ENCODE results near the gene DHRSX.
"Not testable (repeated sequence)": the region's sequence is repeated elsewhere in the genome, so short reads cannot be mapped to it uniquely, and the experiment has no call there.

The DHRSX gene

DNA sequence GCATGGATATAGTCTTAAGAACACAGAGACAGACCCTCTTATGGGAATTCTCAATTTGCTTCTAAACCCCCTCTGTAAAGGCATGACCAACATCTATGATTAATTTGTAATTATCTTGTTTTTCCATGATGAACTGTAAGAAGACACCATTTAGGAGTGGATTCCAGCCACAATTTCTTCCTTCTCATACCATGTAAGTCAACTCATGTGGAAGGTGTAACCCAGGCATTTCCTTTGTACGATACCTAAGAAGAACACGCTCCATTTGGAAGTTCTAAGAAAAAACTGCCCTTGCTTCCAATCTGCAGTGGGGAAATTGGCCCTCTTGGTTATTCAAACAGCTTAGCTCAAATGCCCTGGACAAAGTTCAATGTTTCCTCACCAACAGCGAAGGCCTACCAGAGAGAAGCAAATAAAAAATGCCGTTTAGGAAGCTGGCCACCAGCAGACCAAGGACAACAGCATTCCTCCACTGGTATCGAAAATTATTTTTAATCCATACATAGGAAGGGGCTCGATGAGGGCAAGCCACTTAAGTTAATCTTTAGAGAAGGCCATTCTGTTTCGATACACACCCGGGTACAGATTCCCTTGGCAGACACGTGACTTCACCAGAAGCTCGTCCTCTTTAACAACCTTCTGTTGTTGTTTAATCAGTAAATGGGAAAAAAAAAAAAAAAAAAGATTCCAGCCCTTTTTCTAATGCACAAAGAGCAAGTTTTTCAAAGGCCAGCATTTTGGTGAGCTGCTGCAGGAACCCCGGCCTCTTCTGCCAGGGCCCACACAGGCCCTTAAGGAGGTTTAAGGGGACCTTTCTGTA is 2.6 kb downstream of the DHRSX start:
- DNase-seq (ENCODE audit: low spot score), result peak; percentile 64

GRCh38 chrX:2495595-2495994 is 5.2 kb downstream of the DHRSX start:
- DNase-seq (ENCODE audit: low spot score), result no peak

- DNase-seq (ENCODE audit: low spot score), result peak; percentile 72
Observed at GRCh38 chrX:2492531-2493218, 8.1 kb downstream of the DHRSX start.

DNA sequence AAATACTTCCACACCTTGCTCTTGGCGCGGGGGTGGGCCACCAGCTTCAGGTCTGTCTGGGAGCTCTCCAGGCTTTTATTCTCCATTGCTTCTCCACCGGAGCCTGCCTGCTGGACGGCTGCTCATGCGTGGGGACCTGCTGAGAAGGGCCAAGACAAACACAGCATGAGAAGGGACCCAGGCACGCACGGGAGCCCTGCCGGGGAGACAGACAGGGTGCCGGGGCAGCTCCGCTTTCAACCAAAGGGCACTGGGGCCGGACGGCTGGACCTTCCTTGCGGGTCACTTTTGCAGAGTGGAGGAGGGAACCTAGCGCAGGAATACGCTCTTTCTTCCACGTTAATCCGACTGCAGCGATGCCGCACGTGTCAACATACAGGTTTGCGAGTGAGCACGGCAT is 10.1 kb downstream of the DHRSX start:
- no peak for DNase-seq (ENCODE audit: low spot score)

GRCh38 chrX:2489446-2490445 is 11.0 kb downstream of the DHRSX start:
- no peak for DNase-seq (ENCODE audit: low spot score)

- no peak for DNase-seq (ENCODE audit: low spot score)
Observed at GRCh38 chrX:2488621-2489285, 12.0 kb downstream of the DHRSX start.

GRCh38 chrX:2487366-2487765 is 13.4 kb downstream of the DHRSX start:
- DNase-seq (ENCODE audit: low spot score), result no peak

DNA sequence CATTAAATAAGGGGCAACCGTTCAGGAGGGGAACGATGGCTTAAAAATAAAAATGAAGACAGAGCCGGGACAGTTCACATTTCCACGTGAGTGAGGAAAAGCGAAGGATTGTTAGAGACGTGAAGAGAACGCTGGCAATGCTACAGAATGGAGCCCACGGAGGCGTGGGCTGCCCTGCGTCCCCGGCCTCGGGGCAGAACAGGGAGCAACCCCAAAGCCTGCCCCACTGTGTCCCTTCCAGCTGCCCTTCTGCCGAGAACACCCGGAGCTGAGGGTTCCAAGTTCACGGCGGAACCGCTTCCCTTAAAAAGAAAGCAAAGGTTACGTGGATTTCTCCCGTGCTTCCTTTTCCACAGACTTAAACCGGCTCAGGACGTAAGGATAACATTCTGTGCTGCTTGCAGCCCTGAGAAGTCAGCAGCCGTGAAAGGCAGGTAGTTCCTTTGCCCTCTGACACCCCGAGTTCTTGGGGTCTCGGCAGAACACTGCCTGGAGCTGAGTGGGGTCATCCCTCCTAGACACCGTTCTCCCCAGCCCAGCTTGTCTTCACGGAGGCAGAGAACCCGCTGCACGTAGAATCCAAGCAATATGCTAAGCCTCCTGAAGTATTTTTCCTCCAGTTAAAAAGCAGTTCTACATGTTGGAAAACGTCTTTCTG is 14.2 kb downstream of the DHRSX start:
- DNase-seq (ENCODE audit: low spot score), result no peak

- no peak for DNase-seq (ENCODE audit: low spot score)
Observed at GRCh38 chrX:2485789-2486345, 14.9 kb downstream of the DHRSX start.

DNA sequence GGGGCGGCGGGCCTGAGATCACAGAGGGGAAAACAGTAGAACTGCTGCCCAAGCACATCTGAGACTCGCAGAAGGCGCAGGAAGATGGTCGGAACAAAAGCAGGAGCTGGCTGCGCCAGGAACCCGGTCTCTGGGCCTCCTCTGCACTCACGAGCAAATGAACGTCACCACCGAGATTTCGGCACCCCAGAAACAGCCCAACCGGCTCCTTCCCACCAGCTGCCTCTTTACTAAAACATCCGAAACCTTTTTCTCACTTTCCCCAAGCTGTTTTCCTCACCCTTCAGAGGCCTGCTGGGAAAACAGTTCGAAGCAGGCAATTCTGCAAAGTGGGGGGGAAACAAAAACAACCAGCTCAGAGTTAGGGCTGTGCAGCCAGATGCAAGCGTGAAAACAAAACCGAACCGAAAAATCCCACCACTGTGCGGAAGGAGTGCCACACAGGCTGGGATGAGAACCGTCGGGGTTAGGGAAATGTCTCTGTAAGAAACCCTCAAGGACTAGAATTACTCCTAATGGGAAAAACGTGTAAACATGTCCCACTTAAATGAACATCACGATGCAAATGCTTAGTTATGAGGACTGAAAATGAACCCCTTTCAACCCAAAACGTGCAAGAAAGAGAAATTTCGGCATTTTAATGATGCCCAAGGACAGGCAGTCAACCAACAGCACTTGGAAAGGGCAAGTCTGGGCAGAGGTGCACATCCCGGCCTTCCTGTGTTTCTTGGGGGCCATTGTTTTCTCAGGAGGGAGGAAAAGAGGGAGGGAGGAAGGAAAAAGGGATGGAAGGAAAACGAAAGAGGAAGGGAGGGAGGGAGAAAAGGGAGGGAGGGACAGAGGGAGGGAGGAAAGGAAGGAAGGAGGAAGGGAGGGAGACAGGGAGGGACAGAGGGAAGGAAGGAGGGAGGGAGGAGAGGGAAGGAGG is 15.8 kb downstream of the DHRSX start:
- DNase-seq (ENCODE audit: low spot score), result no peak

DNA sequence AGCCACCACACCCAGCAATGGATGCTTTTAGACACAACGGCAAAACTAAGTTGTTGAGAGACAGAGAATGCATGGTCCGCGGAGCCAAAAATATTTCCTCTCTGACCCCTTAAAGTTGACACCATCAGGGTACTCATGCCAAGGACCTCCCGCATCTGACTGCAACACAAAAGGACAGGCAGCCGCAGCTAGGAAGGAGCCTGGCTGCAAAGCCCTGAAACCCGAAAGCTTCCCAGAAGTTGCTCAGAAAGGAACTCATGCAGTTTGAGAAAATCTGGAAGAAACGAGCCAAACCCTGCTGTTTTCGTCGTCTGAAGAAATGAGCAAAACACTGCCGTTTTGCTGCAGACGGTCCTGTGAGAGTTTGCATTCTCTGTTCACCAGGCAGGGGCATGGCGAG is 16.5 kb downstream of the DHRSX start:
- DNase-seq (ENCODE audit: low spot score), result no peak

- DNase-seq (ENCODE audit: low spot score), result no peak
Observed at GRCh38 chrX:2483398-2484060, 17.2 kb downstream of the DHRSX start.

- DNase-seq (ENCODE audit: low spot score), result not testable (repeated sequence)
Observed at GRCh38 chrX:2481597-2481996, 19.2 kb downstream of the DHRSX start.

GRCh38 chrX:2479982-2480381 is 20.8 kb downstream of the DHRSX start:
- DNase-seq (ENCODE audit: low spot score), result not testable (repeated sequence)

DNA sequence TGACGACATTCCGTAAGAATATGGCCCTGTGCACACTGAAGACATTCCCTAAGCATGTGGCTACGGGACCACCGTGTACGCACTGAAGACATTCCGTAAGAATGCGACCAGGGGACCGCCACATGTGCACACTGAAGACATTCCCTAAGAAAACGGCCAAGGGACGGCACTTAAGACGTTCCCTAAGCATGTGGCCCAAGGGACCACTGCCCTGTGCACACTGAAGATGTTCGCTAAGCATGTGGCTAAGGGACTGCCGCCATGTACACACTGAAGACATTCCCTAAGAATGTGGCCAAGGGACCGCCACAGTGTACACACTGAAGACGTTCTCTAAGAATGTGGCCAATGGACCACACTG is 21.4 kb downstream of the DHRSX start:
- DNase-seq (ENCODE audit: low spot score), result no peak

DNA sequence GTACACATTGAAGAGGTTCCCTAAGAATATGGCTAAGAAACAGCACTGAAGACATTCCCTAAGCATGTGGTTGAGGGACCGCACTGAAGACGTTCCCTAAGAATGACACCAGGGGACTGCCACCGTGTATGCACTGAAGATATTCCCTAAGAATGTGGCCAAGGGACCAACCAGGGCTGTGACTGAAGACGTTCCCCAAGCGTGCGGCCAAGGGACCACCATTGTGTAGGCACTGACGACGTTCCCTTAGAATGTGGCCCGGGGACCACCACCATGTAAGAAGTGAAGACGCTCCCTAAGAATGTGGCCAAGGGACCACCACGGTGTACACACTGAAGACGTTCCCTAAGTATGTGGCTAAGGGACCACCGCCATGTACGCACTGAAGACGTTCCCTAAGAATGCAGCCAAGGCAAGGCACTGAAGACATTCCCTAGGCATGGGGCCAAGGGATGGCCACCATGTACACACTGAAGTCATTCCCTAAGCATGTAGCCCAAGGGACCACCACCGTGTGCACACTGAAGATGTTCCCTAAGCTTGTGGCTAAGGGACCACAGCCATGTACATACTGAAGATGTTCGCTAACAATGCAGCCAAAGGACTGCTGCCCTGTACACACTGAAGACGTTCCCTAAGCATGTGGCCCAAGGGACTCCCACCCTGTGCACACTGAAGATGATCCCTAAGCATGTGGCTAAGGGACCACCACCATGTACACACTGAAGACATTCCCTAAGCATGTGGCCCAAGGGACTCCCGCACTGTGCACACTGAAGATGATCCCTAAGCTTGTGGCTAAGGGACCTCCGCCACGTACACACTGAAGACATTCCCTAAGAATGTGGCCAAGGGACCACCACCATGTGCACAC is 22.0 kb downstream of the DHRSX start:
- DNase-seq (ENCODE audit: low spot score), result no peak

GRCh38 chrX:2477313-2477712 is 23.5 kb downstream of the DHRSX start:
- DNase-seq (ENCODE audit: low spot score), result not testable (repeated sequence)
